Ovary (tissue), 3 donors: Measurements from ENCODE around the gene XKR3.

Experiments used
- EP300 ChIP-seq: sonication (generic); formaldehyde crosslinking; IDR thresholded peaks from one replicate; pipeline ENCODE4 v1.6.1; 2017; ENCODE audit warnings: antibody characterized with exemption
- TF ChIP-seq, protein P1 (sequence below), 3 donors: fragments of 450-650 bp in 2 of 3; fragments of 200-600 bp in 1 of 3; IDR thresholded peaks; one replicate each; pipeline versions ENCODE4 v1.5.1 to v1.8.0; 2016 to 2022; ENCODE audit warnings: antibody characterized with exemption in 3 of 3, mild to moderate bottlenecking in 1 of 3
- donor health status: DM: no; HTN: no; CAD: no.

GRCh38 chr22:16781764-16782329, 43.4 kb downstream of the XKR3 start:
- TF ChIP-seq EP300, result no peak
- TF ChIP-seq, protein P1, sequence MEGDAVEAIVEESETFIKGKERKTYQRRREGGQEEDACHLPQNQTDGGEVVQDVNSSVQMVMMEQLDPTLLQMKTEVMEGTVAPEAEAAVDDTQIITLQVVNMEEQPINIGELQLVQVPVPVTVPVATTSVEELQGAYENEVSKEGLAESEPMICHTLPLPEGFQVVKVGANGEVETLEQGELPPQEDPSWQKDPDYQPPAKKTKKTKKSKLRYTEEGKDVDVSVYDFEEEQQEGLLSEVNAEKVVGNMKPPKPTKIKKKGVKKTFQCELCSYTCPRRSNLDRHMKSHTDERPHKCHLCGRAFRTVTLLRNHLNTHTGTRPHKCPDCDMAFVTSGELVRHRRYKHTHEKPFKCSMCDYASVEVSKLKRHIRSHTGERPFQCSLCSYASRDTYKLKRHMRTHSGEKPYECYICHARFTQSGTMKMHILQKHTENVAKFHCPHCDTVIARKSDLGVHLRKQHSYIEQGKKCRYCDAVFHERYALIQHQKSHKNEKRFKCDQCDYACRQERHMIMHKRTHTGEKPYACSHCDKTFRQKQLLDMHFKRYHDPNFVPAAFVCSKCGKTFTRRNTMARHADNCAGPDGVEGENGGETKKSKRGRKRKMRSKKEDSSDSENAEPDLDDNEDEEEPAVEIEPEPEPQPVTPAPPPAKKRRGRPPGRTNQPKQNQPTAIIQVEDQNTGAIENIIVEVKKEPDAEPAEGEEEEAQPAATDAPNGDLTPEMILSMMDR (IDR thresholded peaks at IDR 0.05), result no peak
